A673 (cell line): ENCODE results near the gene C3orf18. TPM values are rescaled to one million over a fixed set of nuclear protein-coding genes. Genes with fewer than 3 reads are reported as not detected.

Experiments used
- BruUV-seq: library from RNA; stranded (reverse); fragments of 400-500 nt; replicated peaks from 2 replicates; lab custom pipeline; 2021; lab: Mats Ljungman, UMichigan
- CTCF ChIA-PET: fragments of 300-600 bp; sonication (Branson Sonifier 250); formaldehyde crosslinking; loops from one replicate; lab custom pipeline; 2022; ENCODE audit warnings: antibody characterized with exemption; lab: Charles Lee
- POLR2A ChIA-PET: fragments of 300-600 bp; sonication (Branson Sonifier 250); formaldehyde crosslinking; loops from one replicate; lab custom pipeline; 2022; ENCODE audit warnings: antibody characterized with exemption; ENCODE audit not compliant: low non-redundant PET; lab: Charles Lee
- DNase-seq: peaks from one replicate; pipeline ENCODE4 v3.0.0-alpha.2; 2015; ENCODE audit warnings: low spot score
- H3K27ac ChIP-seq: fragments of 200-600 bp; sonication (generic); 2 replicates; pipeline ENCODE4 v1.5.1; 2016; ENCODE audit warnings: mixed run types, low read depth, mild to moderate bottlenecking, mixed read lengths, antibody characterized with exemption, low read length; ENCODE audit not compliant: poor library complexity, severe bottlenecking
- H3K27me3 ChIP-seq: fragments of 200-600 bp; sonication (generic); replicated peaks from 2 replicates; pipeline ENCODE4 v1.6.1; 2017; ENCODE audit warnings: mixed run types, low read depth, mild to moderate bottlenecking, mixed read lengths, antibody characterized with exemption, low read length; ENCODE audit not compliant: insufficient read depth, poor library complexity
- H3K36me3 ChIP-seq: fragments of 200-600 bp; sonication (generic); 2 replicates; pipeline ENCODE4 v1.6.1; 2016; ENCODE audit warnings: mixed run types, mild to moderate bottlenecking, mixed read lengths, antibody characterized with exemption, low read length; ENCODE audit not compliant: insufficient read depth, poor library complexity, severe bottlenecking
- H3K4me1 ChIP-seq: fragments of 200-600 bp; sonication (generic); 2 replicates; pipeline ENCODE4 v1.6.1; 2017; ENCODE audit warnings: mixed run types, mild to moderate bottlenecking, mixed read lengths, antibody characterized with exemption, low read length; ENCODE audit not compliant: insufficient read depth, poor library complexity, severe bottlenecking
- H3K4me3 ChIP-seq: fragments of 200-600 bp; sonication (generic); 2 replicates; pipeline ENCODE4 v1.5.1; 2016; ENCODE audit warnings: low read depth, mixed run types, mild to moderate bottlenecking, mixed read lengths, low read length; ENCODE audit not compliant: poor library complexity, severe bottlenecking
- H3K9me3 ChIP-seq: fragments of 200-600 bp; sonication (generic); 2 replicates; pipeline ENCODE4 v1.6.1; 2016; ENCODE audit warnings: mixed run types, low read depth, mild to moderate bottlenecking, mixed read lengths, antibody characterized with exemption, low read length; ENCODE audit not compliant: poor library complexity, severe bottlenecking
- EZH2 ChIP-seq: fragments of 200-600 bp; sonication (generic); IDR thresholded peaks from 2 replicates; pipeline ENCODE4 v1.6.1; 2017; ENCODE audit warnings: borderline replicate concordance, low read depth, mild to moderate bottlenecking, mixed read lengths, antibody characterized with exemption, low read length; ENCODE audit not compliant: poor library complexity, severe bottlenecking
- intact Hi-C: fragments of 100-400 bp; cut with micrococcal nuclease; formaldehyde crosslinking; loops from one replicate; pipeline ENCODE4 v1.10.0; 2022; ENCODE audit not compliant: unreplicated experiment
- total RNA-seq: library from RNA; stranded (reverse); gene quantifications from 2 replicates; pipeline ENCODE4 v1.2.3, GENCODE V29; 2021
- TF ChIP-seq, protein P1 (sequence below): fragments of 300-800, 200-600 bp; sonication (generic); conservative IDR thresholded peaks from 2 replicates; pipeline ENCODE4 v1.5.1; 2017; ENCODE audit warnings: low read depth, mild to moderate bottlenecking, antibody characterized with exemption, low read length, moderate library complexity, mixed read lengths

C3orf18 gene
- total RNA-seq, 1 experiment from 2014 or later, result 1.5 TPM

DNA sequence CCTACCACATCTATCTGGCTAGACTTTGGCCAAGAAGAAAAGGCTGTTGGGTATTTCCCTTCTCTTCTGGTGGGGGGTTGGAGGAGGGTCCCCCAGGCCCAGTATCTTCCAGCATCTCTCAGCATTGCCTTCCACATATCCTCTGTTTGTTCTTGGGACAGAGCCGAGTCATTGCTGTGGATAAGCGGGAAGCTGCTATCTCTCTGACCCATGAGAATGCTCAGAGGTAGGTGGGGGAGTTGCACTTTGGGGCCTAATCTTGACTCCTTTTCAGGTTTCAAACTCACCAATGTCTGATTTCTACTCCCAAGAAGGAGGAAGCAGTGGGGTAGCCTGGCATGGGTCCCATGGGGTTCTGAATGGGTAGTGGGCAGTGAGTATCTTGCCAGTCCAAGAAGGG is 9.8 kb upstream of the C3orf18 start:
- H3K4me3 ChIP-seq, result no peak overlapping the region
- BruUV-seq, result no TSS peak
- H3K36me3 ChIP-seq, result no peaks in the 10 kb centered on the region
- no peak overlapping the region for H3K27ac ChIP-seq
- intact Hi-C loops, result no loop called here
- no peaks in the 10 kb centered on the region for H3K27me3 ChIP-seq
- no peak for TF ChIP-seq EZH2
- TF ChIP-seq, protein P1, sequence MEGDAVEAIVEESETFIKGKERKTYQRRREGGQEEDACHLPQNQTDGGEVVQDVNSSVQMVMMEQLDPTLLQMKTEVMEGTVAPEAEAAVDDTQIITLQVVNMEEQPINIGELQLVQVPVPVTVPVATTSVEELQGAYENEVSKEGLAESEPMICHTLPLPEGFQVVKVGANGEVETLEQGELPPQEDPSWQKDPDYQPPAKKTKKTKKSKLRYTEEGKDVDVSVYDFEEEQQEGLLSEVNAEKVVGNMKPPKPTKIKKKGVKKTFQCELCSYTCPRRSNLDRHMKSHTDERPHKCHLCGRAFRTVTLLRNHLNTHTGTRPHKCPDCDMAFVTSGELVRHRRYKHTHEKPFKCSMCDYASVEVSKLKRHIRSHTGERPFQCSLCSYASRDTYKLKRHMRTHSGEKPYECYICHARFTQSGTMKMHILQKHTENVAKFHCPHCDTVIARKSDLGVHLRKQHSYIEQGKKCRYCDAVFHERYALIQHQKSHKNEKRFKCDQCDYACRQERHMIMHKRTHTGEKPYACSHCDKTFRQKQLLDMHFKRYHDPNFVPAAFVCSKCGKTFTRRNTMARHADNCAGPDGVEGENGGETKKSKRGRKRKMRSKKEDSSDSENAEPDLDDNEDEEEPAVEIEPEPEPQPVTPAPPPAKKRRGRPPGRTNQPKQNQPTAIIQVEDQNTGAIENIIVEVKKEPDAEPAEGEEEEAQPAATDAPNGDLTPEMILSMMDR, result no peak
- POLR2A ChIA-PET, result no interaction called here
- no peaks in the 10 kb centered on the region for H3K9me3 ChIP-seq
- H3K4me1 ChIP-seq, result no peaks in the 10 kb centered on the region
- no peak for DNase-seq
- CTCF ChIA-PET, result no interaction called here

- no peak for TF ChIP-seq EZH2
- TF ChIP-seq, protein P1, result no peak
- Histone ChIP-seq H3K4me3 (no peak overlapping the region), H3K27ac (no peak overlapping the region), H3K9me3 (no peaks in the 10 kb centered on the region), H3K27me3 (no peaks in the 10 kb centered on the region), H3K4me1 (no peaks in the 10 kb centered on the region), H3K36me3 (no peaks in the 10 kb centered on the region)
- intact Hi-C loops, result no loop called here
- DNase-seq, result no peak
- no TSS peak for BruUV-seq
- ChIA-PET CTCF (interaction anchor here (0.6 kb wide), 1 partner anchor 14 kb away, joined by 4 read pairs; no protein-coding TSS in a partner anchor), POLR2A (no interaction called here)
These were observed 7.8 kb upstream of the C3orf18 start for GRCh38 chr3:50575372-50575771.

GRCh38 chr3:50574444-50574831 is 6.9 kb upstream of the C3orf18 start:
- POLR2A ChIA-PET, result no interaction called here
- H3K36me3 ChIP-seq, result no peaks in the 10 kb centered on the region
- H3K27ac ChIP-seq, result no peak overlapping the region
- no peaks in the 10 kb centered on the region for H3K9me3 ChIP-seq
- DNase-seq, result no peak
- H3K4me1 ChIP-seq, result no peaks in the 10 kb centered on the region
- CTCF ChIA-PET, result no interaction called here
- H3K27me3 ChIP-seq, result no peaks in the 10 kb centered on the region
- no peak overlapping the region for H3K4me3 ChIP-seq
- intact Hi-C loops, result loop anchor here (5.0 kb wide), 1 partner anchor 38 kb away; the partner anchor contains the start of gene CISH
- no peak for TF ChIP-seq EZH2
- TF ChIP-seq, protein P1, result no peak
- BruUV-seq, result no TSS peak
